Stimulated activated CD4-positive, alpha-beta T cell treated with anti-CD3 and anti-CD28 coated beads, TNF-alpha, amount 100 ng/mL, for 4 hours (primary cell): Measurements from ENCODE around the gene TGFBR3.

ENCODE experiments used
- DNase-seq, 3 experiments: peaks; one replicate each; pipeline ENCODE4 v3.0.0-alpha.2; 2020; ENCODE audit warnings: low read depth in 3 of 3

Gene TGFBR3

DNA sequence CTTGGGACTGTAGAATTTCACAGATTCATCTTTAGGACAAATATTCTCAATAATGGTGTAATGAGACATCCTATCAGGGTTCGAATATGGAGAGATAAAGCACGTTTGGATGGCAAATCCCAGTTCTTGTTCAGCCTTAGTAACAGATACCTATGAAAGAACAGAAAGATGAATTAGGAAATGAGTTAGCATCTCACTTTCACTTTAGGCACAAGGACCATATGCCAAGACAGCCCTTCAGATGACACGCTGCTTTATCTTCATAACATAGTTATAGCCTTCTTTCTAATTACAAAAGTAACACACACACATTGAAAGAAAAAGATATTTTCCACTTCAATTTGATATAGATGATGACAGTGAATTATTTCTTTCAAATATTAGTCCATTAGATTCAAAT lies 173.6 kb downstream of the TGFBR3 start:
- DNase-seq = no peak

- DNase-seq = no peak
Measured at GRCh38 chr1:91711504-91712247, 174.3 kb downstream of the TGFBR3 start.

GRCh38 chr1:91710261-91710660 lies 175.7 kb downstream of the TGFBR3 start:
- no peak for DNase-seq

- no peak for DNase-seq
Measured at GRCh38 chr1:91708691-91709090, 177.3 kb downstream of the TGFBR3 start.

DNA sequence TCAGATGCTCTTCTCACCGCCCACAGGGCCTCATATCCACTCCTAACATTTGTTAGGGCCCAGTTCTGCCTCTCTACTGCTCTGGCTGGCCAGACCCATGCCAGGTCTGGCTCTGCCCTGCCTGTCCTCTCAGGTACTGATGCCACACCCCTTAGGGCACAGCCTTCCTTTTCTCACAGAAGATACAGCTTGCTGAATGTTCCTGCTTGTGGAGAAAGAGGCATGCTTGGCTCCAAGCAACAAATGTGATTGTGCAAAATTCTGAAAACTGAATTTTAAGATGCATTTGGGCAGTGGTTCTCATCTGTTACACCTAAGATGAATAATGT lies 178.1 kb downstream of the TGFBR3 start:
- no peak for DNase-seq

GRCh38 chr1:91707114-91707889 lies 178.6 kb downstream of the TGFBR3 start:
- DNase-seq = no peak

GRCh38 chr1:91706140-91706957 lies 179.6 kb downstream of the TGFBR3 start:
- DNase-seq = no peak

- DNase-seq = no peak
Measured at GRCh38 chr1:91704746-91705145, 181.2 kb downstream of the TGFBR3 start.

- no peak for DNase-seq
Measured at GRCh38 chr1:91703095-91703494, 182.9 kb downstream of the TGFBR3 start.

DNA sequence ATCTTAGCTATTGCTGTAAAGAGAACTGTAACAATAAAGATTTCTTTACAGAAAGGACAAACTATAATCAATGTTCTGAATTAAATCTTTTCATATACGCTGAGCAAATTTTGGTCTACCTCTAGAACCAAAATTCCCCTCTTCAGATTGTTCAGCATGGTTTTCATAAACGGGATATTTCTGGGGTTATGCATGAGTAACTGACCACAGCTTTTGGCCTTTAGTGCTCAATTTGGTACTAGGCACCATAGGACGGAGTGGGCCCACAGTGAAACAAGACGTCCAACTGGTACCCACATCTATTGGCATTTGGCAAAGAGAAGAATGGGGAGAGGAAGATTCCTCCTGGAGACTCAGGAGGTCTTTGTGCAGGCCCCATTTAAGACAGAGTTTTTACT lies 184.5 kb downstream of the TGFBR3 start:
- no peak for DNase-seq

- DNase-seq = no peak
Measured at GRCh38 chr1:91700771-91701471, 185.0 kb downstream of the TGFBR3 start.

DNA sequence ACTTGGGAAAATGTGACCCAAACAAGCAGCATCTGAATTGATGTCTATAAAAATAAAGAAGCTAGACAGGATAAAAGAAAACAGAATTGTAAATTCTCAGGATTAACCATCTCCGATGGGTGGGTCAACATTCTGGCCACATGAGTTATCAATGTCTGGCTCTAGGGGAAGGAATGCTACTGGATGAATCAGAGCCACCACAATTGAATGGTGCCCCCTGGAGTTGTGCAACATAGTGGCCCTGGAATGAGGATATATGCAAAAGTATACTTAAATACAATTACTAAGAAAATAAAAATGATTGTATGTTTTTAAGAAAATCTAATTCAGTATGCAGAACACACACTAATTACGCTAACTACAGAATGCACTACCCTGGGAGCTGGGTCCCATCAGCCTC lies 185.6 kb downstream of the TGFBR3 start:
- DNase-seq = no peak

DNA sequence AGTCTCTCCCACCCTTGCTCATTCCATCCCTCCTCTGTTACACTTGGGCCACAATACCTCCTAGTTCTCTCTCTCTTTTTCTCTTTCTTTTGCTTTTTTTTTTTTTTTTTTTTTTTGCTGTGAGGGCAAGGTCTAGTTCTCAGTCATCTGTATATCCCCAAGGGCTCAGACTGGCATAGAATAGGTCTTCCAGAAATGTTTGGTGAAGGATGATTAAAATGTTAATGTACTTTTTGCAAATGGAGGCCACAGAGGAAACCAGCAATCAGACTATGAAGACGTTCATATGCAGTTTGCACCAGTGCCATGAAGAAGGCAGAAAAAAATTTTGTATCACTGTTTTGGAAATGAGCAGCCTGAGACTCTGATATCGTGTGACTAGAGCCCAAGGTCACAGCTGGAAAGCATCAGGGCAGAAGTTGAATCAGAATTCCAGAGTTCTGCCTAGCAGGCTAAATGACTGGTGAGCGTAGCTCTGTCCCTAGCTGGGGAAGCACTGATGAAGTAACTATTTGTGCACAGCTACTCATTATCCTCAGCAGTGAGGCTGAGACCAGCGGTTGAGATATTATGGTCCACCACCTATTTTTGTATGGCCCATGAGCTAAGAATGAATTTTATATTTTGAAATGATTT lies 186.5 kb downstream of the TGFBR3 start:
- no peak for DNase-seq

DNA sequence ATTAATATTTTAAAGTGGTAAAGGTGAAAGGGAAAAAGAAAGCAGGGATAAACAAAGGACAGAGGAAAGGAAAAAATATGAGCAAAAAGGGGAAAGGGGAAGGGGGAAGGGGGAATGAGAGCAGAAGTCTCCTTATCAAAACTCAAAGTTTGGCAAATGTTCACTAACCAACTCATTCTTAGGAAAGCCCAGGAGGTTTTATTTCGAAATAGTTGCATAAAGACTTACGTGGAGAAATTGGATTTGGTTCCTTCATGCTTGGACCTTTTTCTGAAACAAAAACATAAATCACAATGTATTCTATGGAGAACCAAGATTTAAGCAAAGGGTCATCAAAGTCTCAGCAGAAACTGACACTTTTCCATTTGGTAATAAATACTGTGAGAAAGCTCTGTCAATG lies 188.1 kb downstream of the TGFBR3 start:
- no peak for DNase-seq

- no peak for DNase-seq
Measured at GRCh38 chr1:91697416-91697815, 188.5 kb downstream of the TGFBR3 start.

DNA sequence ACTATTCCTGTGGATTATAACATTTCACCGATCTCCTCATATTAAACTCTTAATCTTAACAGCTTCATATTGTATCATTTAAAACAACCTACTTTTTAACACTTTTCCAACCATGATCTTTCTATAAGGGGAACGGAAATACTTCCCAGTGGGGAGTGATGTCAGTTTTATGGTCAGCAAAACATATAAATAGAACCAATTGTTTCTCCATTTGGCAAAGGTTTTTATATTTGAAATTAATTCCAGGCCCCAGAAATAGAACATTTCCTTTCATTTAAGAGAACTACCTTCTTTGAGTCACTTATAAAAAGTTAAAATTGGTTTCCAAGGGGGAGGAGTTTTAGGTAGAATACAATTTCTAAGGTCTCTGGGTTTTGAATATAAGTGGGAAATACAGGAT lies 189.6 kb downstream of the TGFBR3 start:
- no peak for DNase-seq

DNA sequence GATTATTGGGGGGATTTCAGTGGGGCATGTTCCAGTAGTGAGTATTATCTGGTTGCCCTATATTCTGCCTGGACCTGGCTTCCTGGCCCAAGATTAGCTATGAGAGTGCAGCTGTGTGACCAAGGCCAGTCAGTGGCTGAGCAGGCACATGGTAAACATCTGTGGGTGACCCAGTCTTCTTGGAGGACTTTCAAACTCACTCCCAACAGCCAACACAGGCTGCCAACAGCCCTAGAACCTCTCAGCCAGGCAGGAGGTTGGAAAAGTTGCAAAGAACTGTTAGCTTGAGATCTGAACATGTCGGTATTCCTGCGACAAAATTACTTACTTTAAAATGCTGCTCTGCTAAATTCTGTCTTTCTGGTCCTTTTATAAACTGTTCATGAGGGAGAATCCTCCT lies 192.4 kb downstream of the TGFBR3 start:
- DNase-seq = no peak

GRCh38 chr1:91691525-91691924 lies 194.4 kb downstream of the TGFBR3 start:
- DNase-seq = no peak

DNA sequence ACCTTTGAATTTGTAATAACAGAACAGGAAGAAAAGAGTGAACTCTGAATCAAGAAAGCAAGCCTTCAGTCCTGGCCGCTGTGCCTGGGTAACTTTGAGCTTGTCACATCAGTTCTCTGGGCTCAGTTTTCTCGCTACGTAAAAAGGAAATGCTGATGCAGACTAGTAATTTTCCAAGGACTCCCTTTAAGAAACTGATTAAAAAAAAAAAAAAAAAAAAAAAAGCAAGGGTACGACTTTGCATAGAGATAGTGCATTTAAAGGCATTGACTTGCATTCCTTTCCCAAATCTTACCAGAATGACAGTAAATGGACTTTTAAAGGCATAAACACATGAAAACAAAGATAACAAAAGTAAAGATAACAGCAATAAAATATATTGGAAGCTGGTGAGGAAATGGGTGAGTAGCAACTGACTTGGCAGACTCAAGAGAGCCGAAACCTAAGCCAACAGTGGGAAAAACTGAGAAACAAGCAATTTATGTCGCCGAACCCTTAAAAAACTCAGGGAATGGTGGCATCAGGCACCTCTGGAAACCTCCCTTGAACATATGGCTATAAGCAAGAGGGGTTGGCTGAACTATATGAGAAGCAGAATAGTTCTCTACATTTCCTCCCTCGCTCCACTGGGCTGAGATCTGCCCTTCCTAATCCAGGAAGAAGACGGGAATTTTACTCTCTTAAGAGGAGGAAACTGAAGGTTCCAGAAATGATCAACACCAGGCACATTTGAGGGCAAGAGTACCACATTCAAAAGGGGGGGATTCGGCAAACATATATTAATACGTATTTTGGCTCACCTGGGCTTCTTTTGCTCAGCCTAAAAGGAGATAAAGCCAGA lies 196.1 kb downstream of the TGFBR3 start:
- DNase-seq = no peak

GRCh38 chr1:91687452-91687851 lies 198.5 kb downstream of the TGFBR3 start:
- DNase-seq = no peak

- no peak for DNase-seq
Measured at GRCh38 chr1:91685994-91686393, 200.0 kb downstream of the TGFBR3 start.
